Thymus (tissue), 11 donors: ENCODE results near the gene FREY1. TPM values are rescaled to one million over a fixed set of nuclear protein-coding genes. Genes with fewer than 3 reads are reported as not detected.
"Not testable (repeated sequence)": the region's sequence is repeated elsewhere in the genome, so short reads cannot be mapped to it uniquely, and the experiment has no call there.

Experiments used
- DNase-seq, 9 donors: peaks; one replicate each; pipeline ENCODE4 v3.0.0-alpha.2; 2013; ENCODE audit warnings: low spot score in 9 of 9, low read depth in 6 of 9, missing footprints in 1 of 9
- H3K27ac ChIP-seq, 2 donors: one replicate each; pipeline ENCODE4 v1.5.1; 2013; ENCODE audit warnings: control low read depth in 1 of 2, low read depth in 1 of 2, low read length in 1 of 2, mild to moderate bottlenecking in 1 of 2, moderate library complexity in 1 of 2
- H3K27me3 ChIP-seq, 2 donors: one replicate each; pipeline ENCODE4 v1.5.1; 2013; ENCODE audit warnings: low read length in 1 of 2; ENCODE audit not compliant: control insufficient read depth in 2 of 2, insufficient read depth in 1 of 2
- H3K36me3 ChIP-seq, 2 donors: one replicate each; pipeline ENCODE4 v1.5.1; 2013; ENCODE audit warnings: low read length in 1 of 2, mild to moderate bottlenecking in 1 of 2, moderate library complexity in 1 of 2; ENCODE audit not compliant: control insufficient read depth in 2 of 2, insufficient read depth in 2 of 2
- H3K4me1 ChIP-seq, 2 donors: one replicate each; pipeline ENCODE4 v1.5.1; 2013; ENCODE audit warnings: low read length in 2 of 2; ENCODE audit not compliant: control insufficient read depth in 2 of 2, insufficient read depth in 2 of 2
- H3K4me3 ChIP-seq, 2 donors: one replicate each; pipeline ENCODE4 v1.5.1; 2013; ENCODE audit warnings: low read length in 2 of 2, control low read depth in 1 of 2, mild to moderate bottlenecking in 1 of 2
- H3K9me3 ChIP-seq, 2 donors: one replicate each; pipeline ENCODE4 v1.5.1; 2013; ENCODE audit warnings: low read length in 1 of 2, mild to moderate bottlenecking in 1 of 2; ENCODE audit not compliant: control insufficient read depth in 2 of 2, insufficient read depth in 1 of 2
- WGBS: extraction: QIAGEN DNeasy Blood & Tissue Kit; methylation state at CpG from one replicate; pipeline ENCODE4 v1.1.7; 2013; 5-methylcytosine and 5-hydroxymethylcytosine counted together
- polyA plus RNA-seq: library from polyadenylated mRNA; stranded (reverse); fragments of 200-250 nt; gene quantifications from one replicate; pipeline ENCODE4 v1.2.3, GENCODE V29; 2013
- total RNA-seq: library from RNA; stranded (reverse); fragments of 120-200 nt; gene quantifications from one replicate; pipeline ENCODE4 v1.2.4, GENCODE V29; 2013
- donor health status: healthy.

FREY1 gene
- total and polyA plus RNA-seq, 2 donors: 0.52 to 0.62 TPM

DNA sequence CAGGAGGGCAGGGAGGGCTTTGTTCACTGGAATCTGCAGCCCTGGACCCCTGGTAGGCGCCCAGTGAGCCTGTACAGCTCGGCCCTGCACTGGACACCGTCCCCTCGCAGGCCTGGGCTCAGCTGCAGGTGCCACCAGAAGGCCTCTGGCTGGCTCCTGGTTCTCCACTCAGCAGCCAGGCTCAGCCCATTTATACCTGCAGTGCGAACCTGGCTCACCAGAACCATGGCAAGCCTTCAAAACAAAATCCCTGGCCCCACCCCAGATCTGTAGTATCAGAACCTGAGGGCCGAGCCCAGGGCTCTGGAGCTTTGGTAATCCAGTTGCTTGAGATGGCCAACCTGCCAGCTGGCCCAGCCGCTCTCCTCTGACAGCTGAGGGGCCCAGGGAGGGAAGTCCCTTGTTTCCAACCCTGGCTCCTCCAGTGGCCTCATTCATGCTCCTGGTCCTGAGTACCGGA is 870 bp upstream of the FREY1 start:
- Histone ChIP-seq H3K9me3 (no peaks in the 10 kb centered on the region), H3K4me3 (no peak overlapping the region), H3K4me1 (no peaks in the 10 kb centered on the region), H3K27me3 (peaks cover under 1 to 3% of the 10 kb centered on the region in 2 donors), H3K27ac (no peak overlapping the region), H3K36me3 (peaks cover 27 to 41% of the 10 kb centered on the region in 2 donors)
- no peak for DNase-seq
- 93% methylated on average over 8 of the region's 8 CpGs for WGBS

DNA sequence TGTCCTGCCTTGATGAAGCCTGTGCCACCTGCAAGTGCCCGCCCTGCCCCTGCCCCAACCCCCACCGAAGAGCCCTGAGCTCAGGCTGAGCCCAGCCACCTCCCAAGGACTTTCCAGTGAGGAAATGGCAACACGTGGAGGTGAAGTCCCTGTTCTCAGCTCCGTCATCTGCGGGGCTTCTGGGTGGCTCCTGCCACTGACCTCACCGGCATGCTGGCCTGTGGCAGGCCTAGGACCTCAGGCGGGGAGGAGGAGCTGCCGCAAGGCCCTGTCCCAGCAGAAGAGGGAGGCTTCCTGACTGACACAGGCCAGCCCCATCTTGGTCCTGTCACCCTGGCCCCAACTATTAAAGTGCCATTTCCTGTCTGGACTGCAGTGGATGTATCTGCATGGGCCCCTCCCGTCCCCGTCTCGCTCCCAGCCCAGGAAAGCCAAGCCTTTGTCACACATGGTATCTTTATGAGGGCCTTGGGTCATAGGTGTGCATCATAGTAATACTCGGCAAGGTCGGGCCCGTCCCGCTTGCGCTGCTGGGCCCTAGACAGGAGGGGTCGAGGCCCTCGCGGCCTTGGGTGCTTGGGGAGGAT is 882 bp downstream of the FREY1 start:
- Histone ChIP-seq H3K4me1 (no peaks in the 10 kb centered on the region), H3K36me3 (peaks cover 19 to 27% of the 10 kb centered on the region in 2 donors), H3K4me3 (no peak overlapping the region), H3K9me3 (no peaks in the 10 kb centered on the region), H3K27me3 (peaks cover 9 to 21% of the 10 kb centered on the region in 2 donors), H3K27ac (no peak overlapping the region)
- WGBS: 71% methylated on average over 19 of the region's 19 CpGs
- DNase-seq: no peak

DNA sequence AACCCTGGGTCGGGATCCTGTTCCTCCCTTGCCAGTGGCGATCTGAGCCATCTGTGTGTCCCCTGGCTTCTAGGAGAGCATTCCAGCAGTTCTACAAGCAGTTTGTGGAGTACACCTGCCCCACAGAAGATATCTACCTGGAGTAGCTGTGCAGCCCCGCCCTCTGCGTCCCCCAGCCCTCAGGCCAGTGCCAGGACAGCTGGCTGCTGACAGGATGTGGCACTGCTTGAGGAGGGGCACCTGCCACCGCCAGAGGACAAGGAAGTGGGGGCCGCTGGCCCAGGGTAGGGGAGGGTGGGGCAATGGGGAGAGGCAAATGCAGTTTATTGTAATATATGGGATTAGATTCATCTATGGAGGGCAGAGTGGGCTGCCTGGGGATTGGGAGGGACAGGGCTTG is 1.5 kb downstream of the FREY1 start:
- not testable (repeated sequence) for DNase-seq, H3K27ac ChIP-seq, H3K4me1 ChIP-seq, H3K4me3 ChIP-seq, H3K9me3 ChIP-seq
- Histone ChIP-seq H3K27me3 (peaks cover 15 to 27% of the 10 kb centered on the region in 2 donors), H3K36me3 (peaks cover 13 to 21% of the 10 kb centered on the region in 2 donors)
- WGBS: 32% methylated on average over 6 of the region's 6 CpGs

DNA sequence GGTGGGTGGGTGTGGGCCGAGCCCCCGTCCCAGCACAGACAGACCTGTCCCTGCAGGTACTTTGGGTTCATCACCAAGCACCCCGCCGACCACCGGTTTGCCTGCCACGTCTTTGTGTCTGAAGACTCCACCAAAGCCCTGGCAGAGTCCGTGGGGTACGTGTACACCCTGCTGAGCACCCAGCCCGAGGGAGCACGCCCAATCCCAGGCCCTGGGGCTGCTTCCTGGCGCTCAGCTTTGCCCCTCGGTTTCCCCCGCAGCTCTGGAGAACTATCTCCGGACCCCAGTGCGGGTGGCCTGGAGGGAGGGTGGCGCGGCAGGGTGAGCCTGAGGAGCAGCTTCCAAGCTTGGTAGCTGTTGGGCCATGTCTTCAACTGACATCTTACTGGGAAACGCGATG is 2.0 kb downstream of the FREY1 start:
- no peak overlapping the region for H3K27ac ChIP-seq
- no peak for DNase-seq
- H3K9me3 ChIP-seq: no peaks in the 10 kb centered on the region
- WGBS: 96% methylated on average over 19 of the region's 19 CpGs
- peaks cover 19 to 31% of the 10 kb centered on the region in 2 donors for H3K27me3 ChIP-seq
- no peak overlapping the region for H3K4me3 ChIP-seq
- no peaks in the 10 kb centered on the region for H3K4me1 ChIP-seq
- H3K36me3 ChIP-seq: peaks cover 8 to 16% of the 10 kb centered on the region in 2 donors

DNA sequence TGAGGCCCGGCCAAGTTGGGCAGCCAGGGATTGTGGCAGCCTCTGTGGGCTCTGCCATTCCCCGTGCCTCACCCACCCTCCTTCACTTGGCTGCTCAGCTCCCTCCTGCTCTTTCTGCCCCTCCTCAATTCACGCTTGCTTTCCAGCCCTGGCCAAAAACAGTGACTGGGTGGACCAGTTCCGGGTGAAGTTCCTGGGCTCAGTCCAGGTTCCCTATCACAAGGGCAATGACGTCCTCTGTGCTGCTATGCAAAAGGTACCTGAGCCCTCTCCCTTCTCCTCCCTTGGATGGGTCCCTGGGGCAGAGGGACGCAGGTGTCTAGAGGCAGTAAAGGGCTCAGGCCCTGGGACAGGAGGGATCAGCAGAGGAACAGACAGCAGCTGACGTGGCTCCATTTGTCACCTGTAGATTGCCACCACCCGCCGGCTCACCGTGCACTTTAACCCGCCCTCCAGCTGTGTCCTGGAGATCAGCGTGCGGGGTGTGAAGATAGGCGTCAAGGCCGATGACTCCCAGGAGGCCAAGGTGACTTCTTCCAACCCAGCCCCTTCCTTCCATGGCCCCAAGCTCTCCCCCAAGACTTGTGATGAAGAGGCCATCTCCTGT is 2.7 kb downstream of the FREY1 start:
- no peak overlapping the region for H3K27ac ChIP-seq
- WGBS: 92% methylated on average over 15 of the region's 15 CpGs
- DNase-seq: no peak
- peaks cover 2 to 5% of the 10 kb centered on the region in 2 donors for H3K4me1 ChIP-seq
- H3K27me3 ChIP-seq: peaks cover 24 to 36% of the 10 kb centered on the region in 2 donors
- H3K36me3 ChIP-seq: peaks cover 1 to 9% of the 10 kb centered on the region in 2 donors
- no peaks in the 10 kb centered on the region for H3K9me3 ChIP-seq
- H3K4me3 ChIP-seq: no peak overlapping the region

DNA sequence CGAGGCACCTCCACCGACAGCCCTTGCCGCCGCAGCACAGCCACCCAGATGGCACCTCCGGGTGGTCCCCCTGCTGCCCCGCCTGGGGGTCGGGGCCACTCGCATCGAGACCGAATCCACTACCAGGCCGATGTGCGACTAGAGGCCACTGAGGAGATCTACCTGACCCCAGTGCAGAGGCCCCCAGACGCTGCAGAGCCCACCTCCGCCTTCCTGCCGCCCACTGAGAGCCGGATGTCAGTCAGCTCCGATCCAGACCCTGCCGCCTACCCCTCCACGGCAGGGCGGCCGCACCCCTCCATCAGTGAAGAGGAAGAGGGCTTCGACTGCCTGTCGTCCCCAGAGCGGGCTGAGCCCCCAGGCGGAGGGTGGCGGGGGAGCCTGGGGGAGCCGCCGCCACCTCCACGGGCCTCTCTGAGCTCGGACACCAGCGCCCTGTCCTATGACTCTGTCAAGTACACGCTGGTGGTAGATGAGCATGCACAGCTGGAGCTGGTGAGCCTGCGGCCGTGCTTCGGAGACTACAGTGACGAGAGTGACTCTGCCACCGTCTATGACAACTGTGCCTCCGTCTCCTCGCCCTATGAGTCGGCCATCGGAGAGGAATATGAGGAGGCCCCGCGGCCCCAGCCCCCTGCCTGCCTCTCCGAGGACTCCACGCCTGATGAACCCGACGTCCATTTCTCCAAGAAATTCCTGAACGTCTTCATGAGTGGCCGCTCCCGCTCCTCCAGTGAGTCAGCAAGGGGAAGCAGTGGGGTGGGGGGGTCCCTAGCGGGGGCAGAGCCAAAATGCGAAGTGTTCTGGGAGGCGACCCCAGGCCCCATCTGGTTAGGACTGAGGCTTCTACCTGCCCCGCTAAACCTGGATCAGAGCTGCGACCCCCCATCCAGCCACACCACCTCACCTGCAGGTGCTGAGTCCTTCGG is 4.4 kb downstream of the FREY1 start:
- H3K27me3 ChIP-seq: peaks cover 35 to 53% of the 10 kb centered on the region in 2 donors
- no peak overlapping the region for H3K4me3 ChIP-seq
- whole genome bisulfite sequencing: 94% methylated on average over 56 of the region's 56 CpGs
- no peaks in the 10 kb centered on the region for H3K36me3 ChIP-seq
- no peak for DNase-seq
- peaks cover 9 to 11% of the 10 kb centered on the region in 2 donors for H3K4me1 ChIP-seq
- H3K9me3 ChIP-seq: no peaks in the 10 kb centered on the region
- no peak overlapping the region for H3K27ac ChIP-seq

DNA sequence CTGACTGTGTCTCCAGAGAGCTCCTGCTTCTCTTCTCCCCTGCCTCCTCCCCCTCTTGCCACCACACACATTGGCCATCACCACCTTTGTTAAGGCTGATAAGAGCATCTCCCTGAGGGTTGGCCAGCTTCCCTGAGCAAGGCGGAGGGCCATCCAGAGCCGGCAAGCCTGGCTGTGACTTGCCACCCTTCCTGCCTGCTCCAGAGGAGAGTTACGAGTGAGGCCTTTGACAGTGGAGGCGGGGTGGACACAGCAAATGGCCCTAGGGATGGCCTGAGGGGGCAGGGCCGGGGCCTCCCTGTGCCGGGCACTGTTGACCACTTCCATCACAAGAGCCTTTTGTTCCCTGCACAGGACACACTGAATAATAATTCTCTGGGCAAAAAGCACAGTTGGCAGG is 5.4 kb downstream of the FREY1 start:
- peaks cover 39 to 64% of the 10 kb centered on the region in 2 donors for H3K27me3 ChIP-seq
- H3K9me3 ChIP-seq: no peaks in the 10 kb centered on the region
- WGBS: 85% methylated on average over 6 of the region's 6 CpGs
- no peaks in the 10 kb centered on the region for H3K36me3 ChIP-seq
- no peak overlapping the region for H3K27ac ChIP-seq
- H3K4me3 ChIP-seq: no peak overlapping the region
- peaks cover 9 to 11% of the 10 kb centered on the region in 2 donors for H3K4me1 ChIP-seq
- DNase-seq: no peak

DNA sequence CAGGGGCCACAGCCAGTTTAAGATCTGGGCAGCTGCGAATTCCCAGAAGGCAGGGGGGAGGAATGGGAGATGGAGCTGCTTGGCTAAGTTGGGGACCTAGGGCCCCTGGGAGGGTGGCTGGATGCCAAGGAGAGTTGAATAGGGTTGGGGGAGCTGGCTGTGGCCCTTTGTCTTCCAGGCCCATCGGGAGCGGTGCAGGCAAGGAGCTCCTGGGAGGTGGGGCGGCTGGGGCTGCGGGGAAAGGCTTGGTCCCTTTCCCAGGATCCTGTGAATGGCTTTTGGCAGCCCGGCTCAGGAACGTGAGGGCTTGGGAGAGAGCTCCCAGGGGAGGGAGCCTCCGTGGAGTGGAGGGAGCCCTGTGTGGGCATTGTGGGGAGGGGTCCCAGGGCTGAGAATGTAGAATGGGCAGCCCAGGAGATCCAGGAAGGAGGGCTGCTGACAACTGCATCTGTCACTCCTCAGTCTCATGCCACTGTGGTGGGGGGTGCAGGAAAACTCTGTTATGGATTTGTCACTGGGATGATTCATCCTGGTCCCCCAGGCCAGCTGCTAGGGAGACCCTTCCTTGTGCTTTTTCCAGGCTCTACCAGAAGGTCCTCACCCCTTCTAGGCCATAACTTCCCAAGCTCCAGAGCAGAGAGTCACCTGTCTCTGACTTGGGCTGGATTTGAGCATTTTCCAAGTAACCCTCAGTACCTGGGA is 6.0 kb downstream of the FREY1 start:
- Histone ChIP-seq H3K36me3 (no peaks in the 10 kb centered on the region), H3K4me3 (no peak overlapping the region), H3K9me3 (no peaks in the 10 kb centered on the region), H3K27me3 (peaks cover 41 to 69% of the 10 kb centered on the region in 2 donors), H3K27ac (no peak overlapping the region), H3K4me1 (peaks cover 9 to 11% of the 10 kb centered on the region in 2 donors)
- WGBS: 56% methylated on average over 8 of the region's 8 CpGs
- no peak for DNase-seq
